ENCODE data around the gene HUWE1.
A peak's percentile ranks its signal among the peaks of the same experiment; 100 is the strongest.
"Not testable (repeated sequence)": the region's sequence is repeated elsewhere in the genome, so short reads cannot be mapped to it uniquely, and the experiment has no call there.

Gene HUWE1

GRCh38 chrX:53686151-53686885 lies at the start of gene HUWE1:
HUWE1 (minus strand) TSS chrX:53686719; CDS start chrX:53654107, 32,612 bp downstream.
- H3K4me1 ChIP-seq (ENCODE audit: control insufficient read depth in 1 of 2, insufficient read depth in 2 of 2, low read length in 2 of 2): peaks cover 0 to 22% of the 10 kb centered on the region in 2 donors
- no peaks in the 10 kb centered on the region for H3K27me3 ChIP-seq (ENCODE audit: low read depth, low read length)
- H3K27ac ChIP-seq (ENCODE audit: low read length): peak within 1 kb of the TSS; percentile 72
- no peaks in the 10 kb centered on the region for H3K9me3 ChIP-seq (ENCODE audit: control insufficient read depth in 1 of 2, low read length in 2 of 2)
- H3K36me3 ChIP-seq (ENCODE audit: control insufficient read depth in 1 of 2, insufficient read depth in 2 of 2, low read length in 2 of 2): peaks cover 4 to 6% of the 10 kb centered on the region in 2 donors
- H3K4me3 ChIP-seq (ENCODE audit: low read depth in 1 of 2, low read length in 2 of 2): peak within 1 kb of the TSS; percentile 63 to 68

DNA sequence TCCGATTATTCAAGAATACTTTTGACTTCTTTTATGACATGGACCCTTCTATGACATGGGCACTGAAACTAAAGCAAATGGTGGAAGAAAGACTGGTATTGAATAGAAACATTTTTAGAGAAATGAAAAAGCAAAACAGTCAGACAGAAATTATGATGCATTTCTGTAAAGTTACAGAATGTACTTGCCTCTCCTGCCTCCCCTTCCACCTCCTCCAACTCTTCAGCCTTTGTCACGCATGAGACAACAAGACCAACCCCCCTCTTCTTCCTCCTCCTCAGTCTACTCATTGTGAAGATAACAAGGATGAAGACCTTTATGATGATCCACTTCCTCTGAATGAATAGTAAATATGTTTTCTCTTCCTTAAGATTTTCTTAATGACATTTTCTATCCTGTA lies 46.3 kb upstream of the HUWE1 start:
- Histone ChIP-seq H3K27ac (ENCODE audit: low read length) (no peak overlapping the region), H3K4me3 (ENCODE audit: low read depth in 1 of 2, low read length in 2 of 2) (no peak overlapping the region), H3K4me1 (ENCODE audit: control insufficient read depth in 1 of 2, insufficient read depth in 2 of 2, low read length in 2 of 2) (no peaks in the 10 kb centered on the region), H3K9me3 (ENCODE audit: control insufficient read depth in 1 of 2, low read length in 2 of 2) (no peaks in the 10 kb centered on the region), H3K27me3 (ENCODE audit: low read depth, low read length) (no peaks in the 10 kb centered on the region), H3K36me3 (ENCODE audit: control insufficient read depth in 1 of 2, insufficient read depth in 2 of 2, low read length in 2 of 2) (no peaks in the 10 kb centered on the region)

DNA sequence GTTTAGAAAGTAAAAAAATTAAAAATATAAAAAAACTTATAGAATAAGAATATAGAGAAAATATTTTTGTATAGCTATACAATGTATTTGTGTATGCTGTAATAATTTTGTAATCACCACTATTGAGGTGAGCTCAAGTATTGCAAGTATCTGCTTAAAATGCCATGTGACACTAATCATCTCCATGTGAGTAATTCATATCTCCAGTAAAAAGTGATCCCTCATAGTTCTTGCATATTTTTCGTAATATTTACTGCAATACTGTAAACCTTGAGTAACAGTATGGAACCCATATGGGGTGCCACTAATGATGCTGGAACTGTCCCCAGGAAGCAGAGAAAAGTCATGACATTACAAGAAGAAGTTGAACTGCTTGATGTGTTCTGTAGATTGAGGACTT lies 43.2 kb upstream of the HUWE1 start:
- Histone ChIP-seq H3K4me1 (ENCODE audit: control insufficient read depth in 1 of 2, insufficient read depth in 2 of 2, low read length in 2 of 2) (no peaks in the 10 kb centered on the region), H3K4me3 (ENCODE audit: low read depth in 1 of 2, low read length in 2 of 2) (no peak overlapping the region), H3K9me3 (ENCODE audit: control insufficient read depth in 1 of 2, low read length in 2 of 2) (no peaks in the 10 kb centered on the region), H3K36me3 (ENCODE audit: control insufficient read depth in 1 of 2, insufficient read depth in 2 of 2, low read length in 2 of 2) (no peaks in the 10 kb centered on the region), H3K27me3 (ENCODE audit: low read depth, low read length) (no peaks in the 10 kb centered on the region), H3K27ac (ENCODE audit: low read length) (no peak overlapping the region)

DNA sequence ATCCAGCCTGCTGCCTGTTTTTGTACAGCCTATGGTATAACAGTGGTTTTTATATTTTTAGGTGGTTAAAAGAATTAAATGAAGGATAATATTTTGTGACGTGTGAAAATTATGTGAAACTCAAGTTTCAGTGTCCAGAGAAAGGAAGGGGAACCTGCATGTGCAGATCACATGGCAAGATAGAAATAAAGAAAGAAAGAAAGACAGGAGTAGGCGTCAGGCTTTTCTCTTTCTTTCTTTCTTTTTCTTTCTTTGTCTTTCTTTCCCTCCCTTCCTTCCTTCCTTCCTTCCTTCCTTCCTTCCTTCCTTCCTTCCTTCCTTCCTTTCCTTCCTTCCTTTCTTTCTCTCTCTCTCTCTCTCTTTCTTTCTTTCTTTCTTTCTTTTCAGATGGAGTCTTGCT lies 42.0 kb upstream of the HUWE1 start:
- Histone ChIP-seq H3K27me3 (ENCODE audit: low read depth, low read length) (no peaks in the 10 kb centered on the region), H3K4me3 (ENCODE audit: low read depth in 1 of 2, low read length in 2 of 2) (no peak overlapping the region), H3K36me3 (ENCODE audit: control insufficient read depth in 1 of 2, insufficient read depth in 2 of 2, low read length in 2 of 2) (no peaks in the 10 kb centered on the region), H3K27ac (ENCODE audit: low read length) (no peak overlapping the region), H3K9me3 (ENCODE audit: control insufficient read depth in 1 of 2, low read length in 2 of 2) (no peaks in the 10 kb centered on the region), H3K4me1 (ENCODE audit: control insufficient read depth in 1 of 2, insufficient read depth in 2 of 2, low read length in 2 of 2) (no peaks in the 10 kb centered on the region)

- Histone ChIP-seq H3K27me3 (ENCODE audit: low read depth, low read length) (no peaks in the 10 kb centered on the region), H3K4me3 (ENCODE audit: low read depth in 1 of 2, low read length in 2 of 2) (no peak overlapping the region), H3K27ac (ENCODE audit: low read length) (no peak overlapping the region), H3K4me1 (ENCODE audit: control insufficient read depth in 1 of 2, insufficient read depth in 2 of 2, low read length in 2 of 2) (no peaks in the 10 kb centered on the region), H3K9me3 (ENCODE audit: control insufficient read depth in 1 of 2, low read length in 2 of 2) (no peaks in the 10 kb centered on the region), H3K36me3 (ENCODE audit: control insufficient read depth in 1 of 2, insufficient read depth in 2 of 2, low read length in 2 of 2) (no peaks in the 10 kb centered on the region)
Measured at GRCh38 chrX:53724872-53725271, 38.4 kb upstream of the HUWE1 start.

DNA sequence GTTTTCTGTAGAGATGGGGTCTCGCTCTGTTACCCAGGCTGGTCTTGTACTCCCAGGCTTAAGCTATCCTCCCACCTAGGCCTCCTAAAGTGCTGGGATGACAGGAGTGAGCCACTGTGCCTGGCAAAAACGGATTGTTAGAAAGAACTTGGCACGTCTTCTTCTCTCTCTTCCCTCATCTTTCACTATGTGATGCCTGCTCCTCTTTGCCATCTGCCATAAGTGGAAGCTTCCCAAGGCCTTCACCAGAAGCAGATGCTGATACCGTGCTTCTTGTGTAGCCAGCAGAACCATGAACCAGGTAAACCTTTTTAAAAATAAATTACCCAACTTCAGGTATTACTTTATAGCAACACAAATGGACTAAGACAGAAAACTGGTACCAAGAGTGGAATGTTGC lies 36.9 kb upstream of the HUWE1 start:
- Histone ChIP-seq H3K4me1 (ENCODE audit: control insufficient read depth in 1 of 2, insufficient read depth in 2 of 2, low read length in 2 of 2) (no peaks in the 10 kb centered on the region), H3K27me3 (ENCODE audit: low read depth, low read length) (no peaks in the 10 kb centered on the region), H3K4me3 (ENCODE audit: low read depth in 1 of 2, low read length in 2 of 2) (no peak overlapping the region), H3K36me3 (ENCODE audit: control insufficient read depth in 1 of 2, insufficient read depth in 2 of 2, low read length in 2 of 2) (no peaks in the 10 kb centered on the region), H3K9me3 (ENCODE audit: control insufficient read depth in 1 of 2, low read length in 2 of 2) (no peaks in the 10 kb centered on the region), H3K27ac (ENCODE audit: low read length) (no peak overlapping the region)

GRCh38 chrX:53721610-53722009 lies 35.1 kb upstream of the HUWE1 start:
- H3K4me1 ChIP-seq (ENCODE audit: control insufficient read depth in 1 of 2, insufficient read depth in 2 of 2, low read length in 2 of 2); H3K4me3 ChIP-seq (ENCODE audit: low read depth in 1 of 2, low read length in 2 of 2); H3K36me3 ChIP-seq (ENCODE audit: control insufficient read depth in 1 of 2, insufficient read depth in 2 of 2, low read length in 2 of 2); H3K9me3 ChIP-seq (ENCODE audit: control insufficient read depth in 1 of 2, low read length in 2 of 2); H3K27ac ChIP-seq (ENCODE audit: low read length); H3K27me3 ChIP-seq (ENCODE audit: low read depth, low read length): not testable (repeated sequence)

DNA sequence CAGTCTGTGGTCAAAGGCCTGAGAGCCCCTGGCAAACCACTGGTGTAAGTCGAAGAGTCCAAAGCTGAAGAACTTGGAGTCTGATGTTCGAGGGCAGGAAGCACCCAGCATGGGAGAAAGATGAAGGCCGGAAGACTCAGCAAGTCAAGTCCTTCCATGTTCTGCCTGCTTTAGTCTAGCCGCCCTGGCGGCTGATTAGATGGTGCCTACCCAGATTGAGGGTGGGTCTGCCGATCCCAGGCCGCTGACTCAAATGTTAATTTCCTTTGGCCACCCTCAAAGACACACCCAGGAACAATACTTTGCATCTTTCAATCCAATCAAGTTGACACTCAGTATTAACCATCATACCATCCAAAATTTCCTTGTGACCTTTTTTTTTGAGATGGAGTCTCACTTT lies 33.1 kb upstream of the HUWE1 start:
- not testable (repeated sequence) for H3K27me3 ChIP-seq (ENCODE audit: low read depth, low read length); H3K4me1 ChIP-seq (ENCODE audit: control insufficient read depth in 1 of 2, insufficient read depth in 2 of 2, low read length in 2 of 2); H3K27ac ChIP-seq (ENCODE audit: low read length); H3K36me3 ChIP-seq (ENCODE audit: control insufficient read depth in 1 of 2, insufficient read depth in 2 of 2, low read length in 2 of 2); H3K9me3 ChIP-seq (ENCODE audit: control insufficient read depth in 1 of 2, low read length in 2 of 2); H3K4me3 ChIP-seq (ENCODE audit: low read depth in 1 of 2, low read length in 2 of 2)

DNA sequence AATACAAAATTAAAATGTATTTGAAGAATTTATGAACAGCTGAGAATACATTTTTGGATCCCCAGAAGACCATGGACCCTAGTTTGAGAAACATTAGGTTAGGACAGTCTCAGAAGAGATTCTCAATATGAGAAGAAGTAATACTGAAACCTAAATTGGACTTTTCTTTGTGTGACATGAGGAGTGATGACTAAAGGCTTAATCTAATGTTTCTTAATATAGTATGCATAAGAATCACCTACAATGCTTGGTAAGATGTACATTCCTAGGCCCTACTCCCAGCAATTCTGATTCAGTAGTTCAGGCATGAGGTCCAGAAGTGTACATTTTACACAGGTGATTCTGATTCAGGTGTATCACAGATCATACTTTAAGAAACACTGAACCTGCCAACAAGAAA lies 31.6 kb upstream of the HUWE1 start:
- no peak overlapping the region for H3K27ac ChIP-seq (ENCODE audit: low read length)
- no peaks in the 10 kb centered on the region for H3K9me3 ChIP-seq (ENCODE audit: control insufficient read depth in 1 of 2, low read length in 2 of 2)
- no peaks in the 10 kb centered on the region for H3K4me1 ChIP-seq (ENCODE audit: control insufficient read depth in 1 of 2, insufficient read depth in 2 of 2, low read length in 2 of 2)
- H3K36me3 ChIP-seq (ENCODE audit: control insufficient read depth in 1 of 2, insufficient read depth in 2 of 2, low read length in 2 of 2): no peaks in the 10 kb centered on the region
- no peak overlapping the region for H3K4me3 ChIP-seq (ENCODE audit: low read depth in 1 of 2, low read length in 2 of 2)
- H3K27me3 ChIP-seq (ENCODE audit: low read depth, low read length): no peaks in the 10 kb centered on the region

DNA sequence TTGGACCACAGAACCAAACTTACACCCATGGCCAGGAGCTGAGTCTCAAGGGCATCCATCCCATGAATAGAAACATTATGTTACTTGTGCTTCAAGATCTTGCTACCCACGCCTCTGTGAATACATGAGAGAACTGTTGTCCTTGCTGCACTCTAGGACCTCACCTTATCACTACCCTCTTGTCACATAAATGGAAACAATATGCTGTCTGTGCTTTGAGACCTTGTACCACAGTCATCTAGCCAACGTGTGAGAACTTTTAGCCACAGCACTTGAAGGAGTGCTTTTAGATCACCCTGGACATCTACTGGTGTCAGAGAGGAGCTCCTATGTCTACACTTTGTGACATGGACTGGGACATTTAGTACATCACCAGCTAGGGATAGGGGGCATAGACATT lies 30.7 kb upstream of the HUWE1 start:
- Histone ChIP-seq H3K9me3 (ENCODE audit: control insufficient read depth in 1 of 2, low read length in 2 of 2) (no peaks in the 10 kb centered on the region), H3K27ac (ENCODE audit: low read length) (no peak overlapping the region), H3K27me3 (ENCODE audit: low read depth, low read length) (no peaks in the 10 kb centered on the region), H3K4me1 (ENCODE audit: control insufficient read depth in 1 of 2, insufficient read depth in 2 of 2, low read length in 2 of 2) (no peaks in the 10 kb centered on the region), H3K36me3 (ENCODE audit: control insufficient read depth in 1 of 2, insufficient read depth in 2 of 2, low read length in 2 of 2) (no peaks in the 10 kb centered on the region), H3K4me3 (ENCODE audit: low read depth in 1 of 2, low read length in 2 of 2) (no peak overlapping the region)

GRCh38 chrX:53716328-53717088 lies 30.0 kb upstream of the HUWE1 start:
- Histone ChIP-seq H3K27ac (ENCODE audit: low read length) (no peak overlapping the region), H3K9me3 (ENCODE audit: control insufficient read depth in 1 of 2, low read length in 2 of 2) (no peaks in the 10 kb centered on the region), H3K27me3 (ENCODE audit: low read depth, low read length) (no peaks in the 10 kb centered on the region), H3K4me3 (ENCODE audit: low read depth in 1 of 2, low read length in 2 of 2) (no peak overlapping the region), H3K4me1 (ENCODE audit: control insufficient read depth in 1 of 2, insufficient read depth in 2 of 2, low read length in 2 of 2) (no peaks in the 10 kb centered on the region), H3K36me3 (ENCODE audit: control insufficient read depth in 1 of 2, insufficient read depth in 2 of 2, low read length in 2 of 2) (no peaks in the 10 kb centered on the region)
